K562 (cell line): ENCODE measurements around the gene MS4A1. TPM values are rescaled to one million over a fixed set of nuclear protein-coding genes. Genes with fewer than 3 reads are reported as not detected.

ENCODE experiments used
- DNMT1 ChIP-seq: fragments of 450-650 bp; IDR thresholded peaks from 2 replicates; pipeline ENCODE4 v1.6.1; 2016; ENCODE audit warnings: antibody characterized with exemption, mild to moderate bottlenecking
- E2F4 ChIP-seq: sonication (generic); formaldehyde crosslinking; IDR thresholded peaks from 2 replicates; pipeline ENCODE4 v1.8.0; 2022; ENCODE audit warnings: mild to moderate bottlenecking, low read depth, missing genetic modification reagents
- EHMT2 ChIP-seq: fragments of 450-650 bp; IDR thresholded peaks from 2 replicates; pipeline ENCODE4 v1.6.1; 2018; ENCODE audit warnings: antibody characterized with exemption
- ELK1 ChIP-seq: sonication (generic); formaldehyde crosslinking; IDR thresholded peaks from 2 replicates; pipeline ENCODE4 v1.8.1; 2022; ENCODE audit warnings: missing genetic modification reagents
- HES1 ChIP-seq: fragments of 450-650 bp; IDR thresholded peaks from 2 replicates; pipeline ENCODE4 v1.6.1; 2016; ENCODE audit warnings: low read depth, mild to moderate bottlenecking, moderate library complexity
- HMG20B ChIP-seq: fragments of 250-450 bp; sonication (Bioruptor Pico); IDR thresholded peaks from 2 replicates; pipeline ENCODE4 v1.5.0; 2021; ENCODE audit warnings: mild to moderate bottlenecking
- MAFK ChIP-seq: IDR thresholded peaks from 2 replicates; pipeline ENCODE4 v1.6.1; 2011; ENCODE audit warnings: low read length, improper control_type of control experiment
- MEF2A ChIP-seq: IDR thresholded peaks from 2 replicates; pipeline ENCODE4 v1.6.1; 2011; ENCODE audit warnings: low read depth, mild to moderate bottlenecking, low read length, moderate library complexity; ENCODE audit not compliant: control insufficient read depth
- MYC ChIP-seq, 2 experiments: fragments of 250-450 bp in 1 of 2; sonication (Bioruptor Pico) in 1 of 2; IDR thresholded peaks; 2 replicates each; pipeline versions ENCODE4 v1.5.1 to v1.6.1; 2012 to 2021; ENCODE audit warnings: low read depth in 2 of 2, borderline replicate concordance in 1 of 2, improper control_type of control experiment in 1 of 2, low read length in 1 of 2, mild to moderate bottlenecking in 1 of 2, moderate library complexity in 1 of 2
- NBN ChIP-seq: fragments of 450-650 bp; IDR thresholded peaks from 2 replicates; pipeline ENCODE4 v1.6.1; 2016; ENCODE audit warnings: low read depth, mild to moderate bottlenecking
- NFIC ChIP-seq: fragments of 450-650 bp; IDR thresholded peaks from 2 replicates; pipeline ENCODE4 v1.6.1; 2017; ENCODE audit warnings: mild to moderate bottlenecking, inconsistent platforms
- NR4A1 ChIP-seq, 2 experiments: fragments of 250-450 bp in 1 of 2; fragments of 450-650 bp in 1 of 2; sonication (Bioruptor Pico) in 1 of 2; IDR thresholded peaks; 2 replicates each; pipeline versions ENCODE4 v1.4.0 to v1.6.1; 2016 to 2020; ENCODE audit warnings: mild to moderate bottlenecking in 2 of 2, missing compliant biosample characterization in 1 of 2, missing genetic modification characterization in 1 of 2, moderate library complexity in 1 of 2
- PTTG1 ChIP-seq: fragments of 450-650 bp; IDR thresholded peaks from 2 replicates; pipeline ENCODE4 v1.6.1; 2016; ENCODE audit warnings: low read depth, mild to moderate bottlenecking, missing genetic modification characterization, missing compliant biosample characterization
- ZNF431 ChIP-seq: sonication (generic); formaldehyde crosslinking; IDR thresholded peaks from 2 replicates; pipeline ENCODE4 v1.8.0; 2022; ENCODE audit warnings: mild to moderate bottlenecking, missing genetic modification reagents
- ZNF740 ChIP-seq, 3 experiments: fragments of 200-800 bp in 1 of 3; sonication (Bioruptor generic) in 1 of 3; sonication (generic) in 1 of 3; formaldehyde crosslinking in 1 of 3; IDR thresholded peaks; 2 replicates each; pipeline versions ENCODE4 v1.6.1 to v1.8.0; 2016 to 2022; ENCODE audit warnings: mild to moderate bottlenecking in 2 of 3, missing compliant biosample characterization in 2 of 3, missing genetic modification characterization in 2 of 3, missing genetic modification reagents in 1 of 3
- polyA plus RNA-seq, 8 experiments: library from polyadenylated mRNA; depleted of rRNA in 4 of 8; stranded (reverse) in 5 of 8; unstranded in 3 of 8; fragments of >200 nt; fragmentation: Nextera tagmentation in 2 of 8; fragmentation: Illumina TruSeq in 1 of 8; extraction: Ambion mirVana in 2 of 8; extraction: Trizol in 1 of 8; gene quantifications; 2 replicates each; pipeline versions ENCODE4 v1.2.1 to v1.2.3, GENCODE V29; 2011 to 2014; ENCODE audit warnings: inconsistent platforms in 1 of 8, missing spikeins in 1 of 8
- total RNA-seq, 7 experiments: library from RNA; depleted of rRNA in 6 of 7; stranded (reverse); fragments of >200 nt in 6 of 7; fragmentation: Illumina TruSeq in 2 of 7; extraction: Trizol in 2 of 7; gene quantifications; 2 replicates each; pipeline versions ENCODE4 v1.2.1 to v1.2.3, GENCODE V29; 2011 to 2021; ENCODE audit warnings: low replicate concordance in 1 of 7
- TF ChIP-seq, protein P1 (sequence below): fragments of 150-350 bp; conservative IDR thresholded peaks from 2 replicates; pipeline ENCODE4 v1.6.1; 2014; ENCODE audit warnings: low read length
- TF ChIP-seq, protein P2 (sequence below), 2 experiments: IDR thresholded peaks; 2 replicates each; pipeline ENCODE4 v1.6.1; 2012; ENCODE audit warnings: improper control_type of control experiment in 2 of 2, low read depth in 2 of 2, low read length in 2 of 2, borderline replicate concordance in 1 of 2

The MS4A1 gene
- total and polyA plus RNA-seq, 9 of the 15 experiments (the other 6 are each of a cell fraction or from before 2014, with no cell fraction given), result 0.01 to 0.24 (median 0.03) TPM; not detected in 5

DNA sequence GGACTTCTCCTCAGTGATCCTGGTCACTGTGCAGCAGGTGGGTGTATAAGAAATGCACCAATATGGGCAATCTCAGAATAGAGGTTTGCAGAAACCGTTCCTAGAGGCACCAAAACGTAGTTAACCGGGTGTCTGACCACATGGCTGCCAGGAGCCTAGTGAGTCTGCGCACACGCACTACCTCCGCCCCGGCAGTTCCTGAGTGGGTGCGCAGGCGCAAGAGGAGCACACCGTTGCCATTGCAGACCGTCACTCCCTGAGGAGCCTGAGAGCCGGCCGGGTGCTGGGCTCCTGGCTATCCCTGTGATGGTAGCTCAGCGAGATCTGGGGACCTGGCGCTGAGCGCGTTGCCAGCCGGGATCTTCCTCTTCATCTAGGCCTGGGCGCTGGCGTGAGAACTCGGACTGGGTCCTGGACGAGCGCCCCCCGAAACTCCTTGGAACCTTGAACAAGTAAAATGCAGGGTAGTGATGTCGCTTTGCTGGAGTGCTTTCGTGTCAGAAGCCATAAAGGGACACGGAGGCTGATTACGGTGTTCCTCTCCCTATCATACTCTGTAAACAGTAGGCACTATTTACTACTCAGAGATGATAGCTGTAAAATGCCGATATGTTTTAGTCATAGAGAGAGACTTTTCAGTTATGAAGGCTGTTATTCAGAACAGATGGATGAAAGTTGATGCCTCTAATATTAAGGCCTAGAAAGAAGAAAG, 59.7 kb downstream of the MS4A1 start, which contains the start of gene MS4A13 (continued):
- TF ChIP-seq DNMT1, result no peak
- TF ChIP-seq HMG20B (CRISPR knock-in tag), result no peak
- no peak for TF ChIP-seq NBN
- no peak for TF ChIP-seq NFIC
- TF ChIP-seq MAFK, result no peak
- peak; percentile 74 for TF ChIP-seq MYC (IDR thresholded peaks at IDR 0.05; ENCODE audit: low read depth, low read length)
- no peak for TF ChIP-seq MYC (CRISPR knock-in tag; IDR thresholded peaks at IDR 0.05; ENCODE audit: borderline replicate concordance, low read depth)
- no peak for TF ChIP-seq ZNF431
- TF ChIP-seq EHMT2, result no peak
- TF ChIP-seq HES1, result no peak
- TF ChIP-seq NR4A1 (CRISPR knock-in tag; IDR thresholded peaks at IDR 0.05), result no peak
- TF ChIP-seq NR4A1 (tag; IDR thresholded peaks at IDR 0.05), result no peak
- TF ChIP-seq E2F4 (CRISPR knock-in tag), result no peak
- no peak for TF ChIP-seq PTTG1 (tag)
- no peak for TF ChIP-seq ZNF740 (CRISPR knock-in tag; IDR thresholded peaks at IDR 0.05)
- no peak for TF ChIP-seq ZNF740 (tag; IDR thresholded peaks at IDR 0.05)
- TF ChIP-seq MEF2A, result no peak
- no peak for TF ChIP-seq ELK1 (CRISPR knock-in tag)
- TF ChIP-seq, protein P1, sequence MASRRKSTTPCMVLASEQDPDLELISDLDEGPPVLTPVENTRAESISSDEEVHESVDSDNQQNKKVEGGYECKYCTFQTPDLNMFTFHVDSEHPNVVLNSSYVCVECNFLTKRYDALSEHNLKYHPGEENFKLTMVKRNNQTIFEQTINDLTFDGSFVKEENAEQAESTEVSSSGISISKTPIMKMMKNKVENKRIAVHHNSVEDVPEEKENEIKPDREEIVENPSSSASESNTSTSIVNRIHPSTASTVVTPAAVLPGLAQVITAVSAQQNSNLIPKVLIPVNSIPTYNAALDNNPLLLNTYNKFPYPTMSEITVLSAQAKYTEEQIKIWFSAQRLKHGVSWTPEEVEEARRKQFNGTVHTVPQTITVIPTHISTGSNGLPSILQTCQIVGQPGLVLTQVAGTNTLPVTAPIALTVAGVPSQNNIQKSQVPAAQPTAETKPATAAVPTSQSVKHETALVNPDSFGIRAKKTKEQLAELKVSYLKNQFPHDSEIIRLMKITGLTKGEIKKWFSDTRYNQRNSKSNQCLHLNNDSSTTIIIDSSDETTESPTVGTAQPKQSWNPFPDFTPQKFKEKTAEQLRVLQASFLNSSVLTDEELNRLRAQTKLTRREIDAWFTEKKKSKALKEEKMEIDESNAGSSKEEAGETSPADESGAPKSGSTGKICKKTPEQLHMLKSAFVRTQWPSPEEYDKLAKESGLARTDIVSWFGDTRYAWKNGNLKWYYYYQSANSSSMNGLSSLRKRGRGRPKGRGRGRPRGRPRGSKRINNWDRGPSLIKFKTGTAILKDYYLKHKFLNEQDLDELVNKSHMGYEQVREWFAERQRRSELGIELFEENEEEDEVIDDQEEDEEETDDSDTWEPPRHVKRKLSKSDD, result no peak
- TF ChIP-seq, protein P2, sequence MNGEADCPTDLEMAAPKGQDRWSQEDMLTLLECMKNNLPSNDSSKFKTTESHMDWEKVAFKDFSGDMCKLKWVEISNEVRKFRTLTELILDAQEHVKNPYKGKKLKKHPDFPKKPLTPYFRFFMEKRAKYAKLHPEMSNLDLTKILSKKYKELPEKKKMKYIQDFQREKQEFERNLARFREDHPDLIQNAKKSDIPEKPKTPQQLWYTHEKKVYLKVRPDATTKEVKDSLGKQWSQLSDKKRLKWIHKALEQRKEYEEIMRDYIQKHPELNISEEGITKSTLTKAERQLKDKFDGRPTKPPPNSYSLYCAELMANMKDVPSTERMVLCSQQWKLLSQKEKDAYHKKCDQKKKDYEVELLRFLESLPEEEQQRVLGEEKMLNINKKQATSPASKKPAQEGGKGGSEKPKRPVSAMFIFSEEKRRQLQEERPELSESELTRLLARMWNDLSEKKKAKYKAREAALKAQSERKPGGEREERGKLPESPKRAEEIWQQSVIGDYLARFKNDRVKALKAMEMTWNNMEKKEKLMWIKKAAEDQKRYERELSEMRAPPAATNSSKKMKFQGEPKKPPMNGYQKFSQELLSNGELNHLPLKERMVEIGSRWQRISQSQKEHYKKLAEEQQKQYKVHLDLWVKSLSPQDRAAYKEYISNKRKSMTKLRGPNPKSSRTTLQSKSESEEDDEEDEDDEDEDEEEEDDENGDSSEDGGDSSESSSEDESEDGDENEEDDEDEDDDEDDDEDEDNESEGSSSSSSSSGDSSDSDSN (IDR thresholded peaks at IDR 0.05; ENCODE audit: borderline replicate concordance in 1 of 2, low read depth in 2 of 2, low read length in 2 of 2), result no peak
